Hippocampal formation (tissue), 2 donors: Measurements from ENCODE around the gene GLOD5.
A peak's percentile ranks its signal among the peaks of the same experiment; 100 is the strongest.

Source experiments
- DNase-seq, 2 donors: peaks; one replicate each; lab custom pipeline; 2025; lab: John Stamatoyannopoulos, UW

Gene GLOD5

GRCh38 chrX:48761674-48762471, at the start of gene GLOD5:
Gene GLOD5, plus strand, starts transcription at chrX:48761747. Its CDS starts 44 bp downstream, at chrX:48761791.
- DNase-seq: no peak

- no peak for DNase-seq
Measured at GRCh38 chrX:48711929-48712505, 49.5 kb upstream of the GLOD5 start.

GRCh38 chrX:48713847-48714246, 47.7 kb upstream of the GLOD5 start:
- DNase-seq: no peak

GRCh38 chrX:48714573-48714972, 47.0 kb upstream of the GLOD5 start:
- no peak for DNase-seq

GRCh38 chrX:48715072-48715471, 46.5 kb upstream of the GLOD5 start:
- no peak for DNase-seq

- DNase-seq: no peak
Measured at GRCh38 chrX:48715876-48716502, 45.6 kb upstream of the GLOD5 start.

- no peak for DNase-seq
Measured at GRCh38 chrX:48719958-48720357, 41.6 kb upstream of the GLOD5 start.

GRCh38 chrX:48720577-48721250, 40.8 kb upstream of the GLOD5 start:
- DNase-seq: no peak

- no peak for DNase-seq
Measured at GRCh38 chrX:48721916-48722315, 39.6 kb upstream of the GLOD5 start.

- no peak for DNase-seq
Measured at GRCh38 chrX:48726596-48726995, 35.0 kb upstream of the GLOD5 start.

GRCh38 chrX:48728653-48729052, 32.9 kb upstream of the GLOD5 start:
- DNase-seq: no peak

GRCh38 chrX:48736303-48736702, 25.2 kb upstream of the GLOD5 start:
- no peak for DNase-seq

- no peak for DNase-seq
Measured at GRCh38 chrX:48736878-48737212, 24.7 kb upstream of the GLOD5 start.

- DNase-seq: peak; percentile 86 to 92
Measured at GRCh38 chrX:48737213-48737938, 24.2 kb upstream of the GLOD5 start.

GRCh38 chrX:48737940-48738339, 23.6 kb upstream of the GLOD5 start:
- DNase-seq: no peak

- DNase-seq: no peak
Measured at GRCh38 chrX:48741834-48742233, 19.7 kb upstream of the GLOD5 start.

- DNase-seq: no peak
Measured at GRCh38 chrX:48745222-48745621, 16.3 kb upstream of the GLOD5 start.

- DNase-seq: no peak
Measured at GRCh38 chrX:48747415-48748016, 14.0 kb upstream of the GLOD5 start.

GRCh38 chrX:48749182-48749581, 12.4 kb upstream of the GLOD5 start:
- DNase-seq: no peak

GRCh38 chrX:48751343-48751742, 10.2 kb upstream of the GLOD5 start:
- DNase-seq: no peak

- no peak for DNase-seq
Measured at GRCh38 chrX:48752498-48752897, 9.0 kb upstream of the GLOD5 start.
